RWPE1 (cell line): ENCODE measurements around the gene PTGES3L.

ENCODE experiments used
- CTCF ChIA-PET: fragments of 350-600 bp; sonication (Branson Sonifier 250); formaldehyde crosslinking; extraction: SDS; loops from one replicate; lab custom pipeline; 2021; lab: Yijun Ruan, JAX
- POLR2A ChIA-PET: fragments of 400-600 bp; formaldehyde crosslinking; extraction: SDS; loops from one replicate; lab custom pipeline; 2020; ENCODE audit warnings: antibody characterized with exemption; ENCODE audit not compliant: low non-redundant PET; lab: Yijun Ruan, JAX
- DNase-seq: peaks from one replicate; pipeline ENCODE4 v3.0.0; 2012; ENCODE audit warnings: low spot score
- H3K27ac ChIP-seq: fragments of 450-650 bp; 2 replicates; pipeline ENCODE4 v1.5.1; 2017
- CTCF ChIP-seq: fragments of 450-650 bp; conservative IDR thresholded peaks from 2 replicates; pipeline ENCODE4 v1.5.1; 2017; ENCODE audit warnings: low read depth, mild to moderate bottlenecking

Gene PTGES3L

GRCh38 chr17:43019418-43019817 lies 39.5 kb upstream of the PTGES3L start:
- peak overlapping the region; percentile 91 for H3K27ac ChIP-seq
- no peak for DNase-seq
- ChIA-PET CTCF (no interaction called here), POLR2A (no interaction called here)
- TF ChIP-seq CTCF = no peak

GRCh38 chr17:43018932-43019331 lies 39.1 kb upstream of the PTGES3L start:
- no peak for DNase-seq
- POLR2A ChIA-PET = no interaction called here
- CTCF ChIA-PET = no interaction called here
- no peak overlapping the region for H3K27ac ChIP-seq
- no peak for TF ChIP-seq CTCF

- ChIA-PET POLR2A (no interaction called here), CTCF (no interaction called here)
- peak overlapping the region; percentile 52 for H3K27ac ChIP-seq
- no peak for DNase-seq
- no peak for TF ChIP-seq CTCF
These were observed 38.4 kb upstream of the PTGES3L start for GRCh38 chr17:43018008-43018853.

DNA sequence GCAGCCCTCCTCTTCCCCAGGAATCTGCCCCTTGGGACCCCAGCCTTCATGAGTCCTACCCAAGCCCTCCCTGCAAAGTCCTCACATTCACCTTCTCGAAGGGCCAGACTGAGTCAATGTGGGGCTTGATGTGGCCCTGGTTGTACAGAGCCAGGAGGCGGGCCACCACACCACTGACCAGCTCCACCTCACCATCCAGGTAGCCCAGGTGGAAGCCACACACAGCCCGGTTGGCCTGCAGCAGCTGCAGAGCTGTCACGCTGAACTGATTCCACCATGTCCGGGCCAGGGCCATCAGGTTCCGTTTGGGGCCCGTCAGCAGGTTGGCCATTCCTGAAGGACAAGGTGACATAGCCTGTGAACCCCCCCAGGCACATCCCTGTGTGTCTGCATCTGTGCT lies 36.3 kb upstream of the PTGES3L start:
- peak overlapping the region; percentile 52 for H3K27ac ChIP-seq
- ChIA-PET POLR2A (no interaction called here), CTCF (no interaction called here)
- no peak for DNase-seq
- no peak for TF ChIP-seq CTCF

- POLR2A ChIA-PET = interaction anchor here (0.9 kb wide), 1 partner anchor 14 kb away, joined by 3 read pairs; no protein-coding TSS in a partner anchor
These were observed 35.7 kb upstream of the PTGES3L start for GRCh38 chr17:43015579-43015978.

More at GRCh38 chr17:43015579-43015978, 35.7 kb upstream of the PTGES3L start:
- CTCF ChIA-PET = interaction anchor here (0.6 kb wide), 1 partner anchor 1295 kb away, joined by 3 read pairs; no protein-coding TSS in a partner anchor
- DNase-seq = no peak
- H3K27ac ChIP-seq = peak overlapping the region; percentile 52
- no peak for TF ChIP-seq CTCF
